Measurements from ENCODE around the gene GALNT18.

Gene GALNT18

GRCh38 chr11:11628651-11629050, 6.8 kb upstream of the GALNT18 start:
- H3K4me3 ChIP-seq (ENCODE audit: low read length), result no peak overlapping the region
- DNase-seq (ENCODE audit: low read depth), result no peak
- no peak for TF ChIP-seq CTCF (IDR thresholded peaks at IDR 0.05; ENCODE audit: insufficient read depth, low read depth, low read length, missing control alignments)

- DNase-seq (ENCODE audit: low read depth), result peak; percentile 35
Measured at GRCh38 chr11:11626128-11626527, 4.3 kb upstream of the GALNT18 start.

GRCh38 chr11:11624926-11625325, 3.1 kb upstream of the GALNT18 start:
- no peak for DNase-seq (ENCODE audit: low read depth)
- H3K4me3 ChIP-seq (ENCODE audit: low read length), result no peak overlapping the region
- TF ChIP-seq CTCF (IDR thresholded peaks at IDR 0.05; ENCODE audit: insufficient read depth, low read depth, low read length, missing control alignments), result no peak

More at GRCh38 chr11:11626128-11626527, 4.3 kb upstream of the GALNT18 start:
- TF ChIP-seq CTCF (IDR thresholded peaks at IDR 0.05; ENCODE audit: insufficient read depth, low read depth, low read length, missing control alignments), result no peak
- no peak overlapping the region for H3K4me3 ChIP-seq (ENCODE audit: low read length)

- DNase-seq (ENCODE audit: low read depth), result no peak
- no peak overlapping the region for H3K4me3 ChIP-seq (ENCODE audit: low read length)
- no peak for TF ChIP-seq CTCF (IDR thresholded peaks at IDR 0.05; ENCODE audit: insufficient read depth, low read depth, low read length, missing control alignments)
Measured at GRCh38 chr11:11624204-11624603, 2.4 kb upstream of the GALNT18 start.

- DNase-seq (ENCODE audit: low read depth), result no peak
- TF ChIP-seq CTCF (IDR thresholded peaks at IDR 0.05; ENCODE audit: insufficient read depth, low read depth, low read length, missing control alignments), result no peak
- H3K4me3 ChIP-seq (ENCODE audit: low read length), result no peak overlapping the region
Measured at GRCh38 chr11:11622772-11623171, 967 bp upstream of the GALNT18 start.

- peak overlapping the region; percentile 11 for H3K4me3 ChIP-seq (ENCODE audit: low read length)
- no peak for DNase-seq (ENCODE audit: low read depth)
- TF ChIP-seq CTCF (IDR thresholded peaks at IDR 0.05; ENCODE audit: insufficient read depth, low read depth, low read length, missing control alignments), result no peak
Measured at GRCh38 chr11:11622340-11622706, 518 bp upstream of the GALNT18 start.

GRCh38 chr11:11620921-11621572, 758 bp downstream of the GALNT18 start:
- DNase-seq (ENCODE audit: low read depth), result peak; percentile 51
- H3K4me3 ChIP-seq (ENCODE audit: low read length), result peak overlapping the region; percentile 69
- no peak for TF ChIP-seq CTCF (IDR thresholded peaks at IDR 0.05; ENCODE audit: insufficient read depth, low read depth, low read length, missing control alignments)

Data from epithelial cell of esophagus (primary cell).